GM19193 (cell line): ENCODE data around the gene PTGIR.

Source experiments
- POLR2A ChIP-seq: IDR thresholded peaks from 4 replicates; pipeline ENCODE4 v1.6.1; 2011; ENCODE audit not compliant: insufficient read depth, insufficient read length; ENCODE audit errors: extremely low read depth

Gene PTGIR

GRCh38 chr19:46601318-46602224 is 23.3 kb downstream of the PTGIR start, which contains the start of gene CALM3:
TSS of gene CALM3 (plus strand) at chr19:46601330. CDS start at chr19:46601435, 105 bp downstream.
- peak; percentile 85 for TF ChIP-seq POLR2A

- peak; percentile 89 for TF ChIP-seq POLR2A
These were observed 24.2 kb downstream of the PTGIR start for GRCh38 chr19:46600384-46601317.

GRCh38 chr19:46599716-46600373 is 25.0 kb downstream of the PTGIR start:
- TF ChIP-seq POLR2A: no peak

GRCh38 chr19:46598372-46598917 is 26.4 kb downstream of the PTGIR start:
- no peak for TF ChIP-seq POLR2A

GRCh38 chr19:46596008-46596407 is 28.9 kb downstream of the PTGIR start:
- no peak for TF ChIP-seq POLR2A

- TF ChIP-seq POLR2A: no peak
These were observed 33.0 kb downstream of the PTGIR start for GRCh38 chr19:46591870-46592269.

- no peak for TF ChIP-seq POLR2A
These were observed 33.6 kb downstream of the PTGIR start for GRCh38 chr19:46591254-46591653.

- no peak for TF ChIP-seq POLR2A
These were observed 37.0 kb downstream of the PTGIR start for GRCh38 chr19:46587861-46588260.

- no peak for TF ChIP-seq POLR2A
These were observed 38.6 kb downstream of the PTGIR start for GRCh38 chr19:46586294-46586693.

GRCh38 chr19:46585539-46585938 is 39.4 kb downstream of the PTGIR start:
- no peak for TF ChIP-seq POLR2A

- TF ChIP-seq POLR2A: no peak
These were observed 44.6 kb downstream of the PTGIR start for GRCh38 chr19:46580247-46580646.

GRCh38 chr19:46579361-46579879 is 45.5 kb downstream of the PTGIR start:
- no peak for TF ChIP-seq POLR2A

- no peak for TF ChIP-seq POLR2A
These were observed 46.4 kb downstream of the PTGIR start for GRCh38 chr19:46578450-46578849.

GRCh38 chr19:46574533-46574932 is 50.4 kb downstream of the PTGIR start:
- TF ChIP-seq POLR2A: no peak

GRCh38 chr19:46573679-46574498 is 51.0 kb downstream of the PTGIR start:
- TF ChIP-seq POLR2A: no peak
